ENCODE results near the gene SPCS1.

SPCS1 gene

GRCh38 chr3:52696830-52697631 is 8.9 kb upstream of the SPCS1 start:
- Histone ChIP-seq H3K4me1 (ENCODE audit: insufficient read depth, low read length) (no peaks in the 10 kb centered on the region), H3K27ac (ENCODE audit: low read depth, low read length) (no peak overlapping the region), H3K36me3 (ENCODE audit: insufficient read depth, low read length) (peaks cover 63% of the 10 kb centered on the region)

GRCh38 chr3:52697632-52697965 is 8.3 kb upstream of the SPCS1 start:
- Histone ChIP-seq H3K27ac (ENCODE audit: low read depth, low read length) (no peak overlapping the region), H3K36me3 (ENCODE audit: insufficient read depth, low read length) (peaks cover 57% of the 10 kb centered on the region), H3K4me1 (ENCODE audit: insufficient read depth, low read length) (no peaks in the 10 kb centered on the region), H3K9me3 (ENCODE audit: low read length) (no peaks in the 10 kb centered on the region), H3K9ac (ENCODE audit: low read length) (no peak overlapping the region), H3K27me3 (ENCODE audit: control insufficient read depth in 1 of 2, insufficient read depth in 2 of 2, low read length in 2 of 2) (no peaks in the 10 kb centered on the region), H3K4me3 (ENCODE audit: low read depth in 1 of 2, low read length in 2 of 2) (no peak overlapping the region)

More at GRCh38 chr3:52696830-52697631, 8.9 kb upstream of the SPCS1 start:
- Histone ChIP-seq H3K9me3 (ENCODE audit: low read length) (no peaks in the 10 kb centered on the region), H3K9ac (ENCODE audit: low read length) (no peak overlapping the region), H3K27me3 (ENCODE audit: control insufficient read depth in 1 of 2, insufficient read depth in 2 of 2, low read length in 2 of 2) (no peaks in the 10 kb centered on the region), H3K4me3 (ENCODE audit: low read depth in 1 of 2, low read length in 2 of 2) (no peak overlapping the region)

GRCh38 chr3:52703341-52703740 is 2.6 kb upstream of the SPCS1 start:
- Histone ChIP-seq H3K9me3 (ENCODE audit: low read length) (no peaks in the 10 kb centered on the region), H3K4me1 (ENCODE audit: insufficient read depth, low read length) (peaks cover 31% of the 10 kb centered on the region), H3K9ac (ENCODE audit: low read length) (no peak overlapping the region), H3K4me3 (ENCODE audit: low read depth in 1 of 2, low read length in 2 of 2) (no peak overlapping the region), H3K27ac (ENCODE audit: low read depth, low read length) (no peak overlapping the region), H3K27me3 (ENCODE audit: control insufficient read depth in 1 of 2, insufficient read depth in 2 of 2, low read length in 2 of 2) (no peaks in the 10 kb centered on the region), H3K36me3 (ENCODE audit: insufficient read depth, low read length) (peaks cover 16% of the 10 kb centered on the region)

- Histone ChIP-seq H3K9ac (ENCODE audit: low read length) (peak overlapping the region; percentile 63), H3K27ac (ENCODE audit: low read depth, low read length) (peak overlapping the region; percentile 87), H3K36me3 (ENCODE audit: insufficient read depth, low read length) (peaks cover 22% of the 10 kb centered on the region), H3K4me3 (ENCODE audit: low read depth in 1 of 2, low read length in 2 of 2) (peak overlapping the region; percentile 82 to 94), H3K4me1 (ENCODE audit: insufficient read depth, low read length) (peaks cover 31% of the 10 kb centered on the region), H3K27me3 (ENCODE audit: control insufficient read depth in 1 of 2, insufficient read depth in 2 of 2, low read length in 2 of 2) (no peaks in the 10 kb centered on the region), H3K9me3 (ENCODE audit: low read length) (no peaks in the 10 kb centered on the region)
Observed at GRCh38 chr3:52704611-52705437, 1.1 kb upstream of the SPCS1 start.

- Histone ChIP-seq H3K9ac (ENCODE audit: low read length) (peak overlapping the region; percentile 63), H3K4me1 (ENCODE audit: insufficient read depth, low read length) (peaks cover 31% of the 10 kb centered on the region), H3K27me3 (ENCODE audit: control insufficient read depth in 1 of 2, insufficient read depth in 2 of 2, low read length in 2 of 2) (no peaks in the 10 kb centered on the region), H3K9me3 (ENCODE audit: low read length) (no peaks in the 10 kb centered on the region), H3K36me3 (ENCODE audit: insufficient read depth, low read length) (peaks cover 18% of the 10 kb centered on the region), H3K4me3 (ENCODE audit: low read depth in 1 of 2, low read length in 2 of 2) (peak overlapping the region; percentile 82 to 94), H3K27ac (ENCODE audit: low read depth, low read length) (peak overlapping the region; percentile 87)
Observed at GRCh38 chr3:52705438-52705687, 543 bp upstream of the SPCS1 start.

- H3K36me3 ChIP-seq (ENCODE audit: insufficient read depth, low read length) = peaks cover 18% of the 10 kb centered on the region
- peaks cover 31% of the 10 kb centered on the region for H3K4me1 ChIP-seq (ENCODE audit: insufficient read depth, low read length)
- no peaks in the 10 kb centered on the region for H3K27me3 ChIP-seq (ENCODE audit: control insufficient read depth in 1 of 2, insufficient read depth in 2 of 2, low read length in 2 of 2)
- H3K27ac ChIP-seq (ENCODE audit: low read depth, low read length) = no peak overlapping the region
- H3K9me3 ChIP-seq (ENCODE audit: low read length) = no peaks in the 10 kb centered on the region
- H3K9ac ChIP-seq (ENCODE audit: low read length) = no peak overlapping the region
- no peak overlapping the region for H3K4me3 ChIP-seq (ENCODE audit: low read depth in 1 of 2, low read length in 2 of 2)
Observed at GRCh38 chr3:52707585-52707984, 1.7 kb downstream of the SPCS1 start.

- H3K9me3 ChIP-seq (ENCODE audit: low read length) = no peaks in the 10 kb centered on the region
- H3K36me3 ChIP-seq (ENCODE audit: insufficient read depth, low read length) = peaks cover 18% of the 10 kb centered on the region
- H3K9ac ChIP-seq (ENCODE audit: low read length) = no peak overlapping the region
- H3K27me3 ChIP-seq (ENCODE audit: control insufficient read depth in 1 of 2, insufficient read depth in 2 of 2, low read length in 2 of 2) = no peaks in the 10 kb centered on the region
- peaks cover 14% of the 10 kb centered on the region for H3K4me1 ChIP-seq (ENCODE audit: insufficient read depth, low read length)
- no peak overlapping the region for H3K27ac ChIP-seq (ENCODE audit: low read depth, low read length)
- no peak overlapping the region for H3K4me3 ChIP-seq (ENCODE audit: low read depth in 1 of 2, low read length in 2 of 2)
Observed at GRCh38 chr3:52710512-52710911, 4.6 kb downstream of the SPCS1 start.

- H3K36me3 ChIP-seq (ENCODE audit: insufficient read depth, low read length) = peaks cover 17% of the 10 kb centered on the region
- no peak overlapping the region for H3K27ac ChIP-seq (ENCODE audit: low read depth, low read length)
- no peak overlapping the region for H3K9ac ChIP-seq (ENCODE audit: low read length)
- H3K27me3 ChIP-seq (ENCODE audit: control insufficient read depth in 1 of 2, insufficient read depth in 2 of 2, low read length in 2 of 2) = no peaks in the 10 kb centered on the region
- no peaks in the 10 kb centered on the region for H3K9me3 ChIP-seq (ENCODE audit: low read length)
- H3K4me3 ChIP-seq (ENCODE audit: low read depth in 1 of 2, low read length in 2 of 2) = no peak overlapping the region
- H3K4me1 ChIP-seq (ENCODE audit: insufficient read depth, low read length) = peaks cover 4% of the 10 kb centered on the region
Observed at GRCh38 chr3:52712291-52713212, 6.6 kb downstream of the SPCS1 start.

GRCh38 chr3:52714335-52715302 is 8.7 kb downstream of the SPCS1 start:
- H3K9ac ChIP-seq (ENCODE audit: low read length) = no peak overlapping the region
- no peak overlapping the region for H3K27ac ChIP-seq (ENCODE audit: low read depth, low read length)
- H3K27me3 ChIP-seq (ENCODE audit: control insufficient read depth in 1 of 2, insufficient read depth in 2 of 2, low read length in 2 of 2) = no peaks in the 10 kb centered on the region
- no peaks in the 10 kb centered on the region for H3K9me3 ChIP-seq (ENCODE audit: low read length)
- H3K4me3 ChIP-seq (ENCODE audit: low read depth in 1 of 2, low read length in 2 of 2) = no peak overlapping the region
- H3K36me3 ChIP-seq (ENCODE audit: insufficient read depth, low read length) = peaks cover 5% of the 10 kb centered on the region
- no peaks in the 10 kb centered on the region for H3K4me1 ChIP-seq (ENCODE audit: insufficient read depth, low read length)

GRCh38 chr3:52715714-52716305 is 9.9 kb downstream of the SPCS1 start:
- H3K9me3 ChIP-seq (ENCODE audit: low read length) = no peaks in the 10 kb centered on the region
- no peak overlapping the region for H3K27ac ChIP-seq (ENCODE audit: low read depth, low read length)
- H3K9ac ChIP-seq (ENCODE audit: low read length) = no peak overlapping the region
- no peaks in the 10 kb centered on the region for H3K4me1 ChIP-seq (ENCODE audit: insufficient read depth, low read length)
- H3K36me3 ChIP-seq (ENCODE audit: insufficient read depth, low read length) = peaks cover 5% of the 10 kb centered on the region
- H3K27me3 ChIP-seq (ENCODE audit: control insufficient read depth in 1 of 2, insufficient read depth in 2 of 2, low read length in 2 of 2) = no peaks in the 10 kb centered on the region
- H3K4me3 ChIP-seq (ENCODE audit: low read depth in 1 of 2, low read length in 2 of 2) = no peak overlapping the region
